Effector CD8-positive, alpha-beta T cell (primary cell): ENCODE measurements around the gene TBC1D32.
"Not testable (repeated sequence)": the region's sequence is repeated elsewhere in the genome, so short reads cannot be mapped to it uniquely, and the experiment has no call there.

Source experiments
- DNase-seq: peaks from one replicate; lab custom pipeline; 2025; lab: John Stamatoyannopoulos, UW

TBC1D32 gene

GRCh38 chr6:121223930-121224329, 110.3 kb downstream of the TBC1D32 start:
- DNase-seq = no peak

DNA sequence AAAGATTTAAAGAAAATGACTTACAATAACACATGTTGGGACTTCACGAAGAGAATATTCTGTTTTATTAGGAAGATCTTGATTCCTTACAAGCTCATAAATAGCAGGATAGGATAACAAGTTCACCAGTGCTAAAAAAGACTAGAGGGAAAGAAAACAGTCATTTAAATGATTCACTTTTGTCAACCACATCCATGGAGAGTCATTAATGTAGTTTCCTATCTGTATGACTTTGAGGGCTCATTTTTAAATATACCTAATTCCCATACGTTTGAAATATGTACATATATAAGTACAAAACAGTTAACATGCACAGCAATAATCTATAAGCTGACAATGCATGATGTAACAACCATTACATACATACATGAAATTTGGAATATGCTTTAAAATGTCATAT, 111.1 kb downstream of the TBC1D32 start:
- DNase-seq = no peak

GRCh38 chr6:121222656-121223055, 111.6 kb downstream of the TBC1D32 start:
- no peak for DNase-seq

- no peak for DNase-seq
Observed at GRCh38 chr6:121216928-121217327, 117.4 kb downstream of the TBC1D32 start.

DNA sequence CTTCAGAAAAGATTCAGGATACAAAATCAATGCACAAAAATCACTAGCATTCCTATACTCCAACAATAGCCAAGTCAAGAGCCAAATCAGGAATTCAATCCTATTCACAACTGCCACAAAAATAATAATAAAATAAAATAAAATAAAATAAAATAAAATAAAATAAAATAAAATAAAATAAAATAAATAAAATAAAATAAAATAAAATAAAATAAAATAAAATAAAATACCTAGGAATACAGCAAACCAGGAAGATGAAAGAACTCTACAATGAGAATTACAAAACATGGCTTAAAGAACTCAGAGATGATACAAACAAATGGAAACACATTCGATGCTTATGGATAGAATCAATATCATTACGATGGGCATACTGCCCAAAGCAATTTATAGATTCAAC, 120.9 kb downstream of the TBC1D32 start:
- DNase-seq = not testable (repeated sequence)

DNA sequence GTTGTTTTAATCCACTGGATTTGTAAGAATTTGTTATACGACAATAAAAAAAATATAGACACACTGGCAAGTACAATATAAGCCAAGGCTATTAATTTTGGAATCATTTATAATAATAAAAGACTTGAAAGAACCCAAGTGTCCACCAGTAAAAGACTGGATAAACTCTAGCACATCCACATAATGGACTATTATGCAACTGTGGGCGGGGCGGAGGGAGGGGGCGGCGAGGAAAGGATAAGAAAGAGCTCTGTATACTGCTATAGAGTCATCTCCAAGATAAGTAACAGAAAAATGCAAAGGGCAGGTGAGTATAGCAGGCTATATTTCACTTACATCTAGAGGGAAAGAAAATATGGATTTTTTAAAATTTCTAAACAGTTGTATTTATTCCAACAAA, 123.3 kb downstream of the TBC1D32 start:
- DNase-seq = no peak

DNA sequence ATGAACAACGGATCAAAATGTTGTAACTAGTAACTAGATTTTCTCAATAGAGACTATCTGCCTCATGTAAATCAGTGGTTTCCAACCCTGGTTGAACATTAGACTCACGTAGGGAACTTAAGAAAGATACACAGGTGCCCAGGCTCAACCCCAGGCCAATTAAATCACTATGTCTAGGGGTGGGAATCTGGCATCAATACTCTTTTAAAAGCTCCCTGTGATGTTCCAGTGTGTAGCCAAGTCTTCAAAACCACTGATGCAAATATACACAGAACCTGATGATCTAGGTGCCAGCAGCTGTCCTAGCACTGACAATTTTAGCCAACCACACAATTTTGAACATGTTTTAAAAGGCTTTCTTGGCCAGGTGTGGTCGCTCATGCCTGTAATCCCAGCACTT, 128.7 kb downstream of the TBC1D32 start:
- no peak for DNase-seq

- no peak for DNase-seq
Observed at GRCh38 chr6:121201105-121201504, 133.2 kb downstream of the TBC1D32 start.

- not testable (repeated sequence) for DNase-seq
Observed at GRCh38 chr6:121196042-121196441, 138.2 kb downstream of the TBC1D32 start.

GRCh38 chr6:121190122-121190521, 144.2 kb downstream of the TBC1D32 start:
- DNase-seq = no peak

DNA sequence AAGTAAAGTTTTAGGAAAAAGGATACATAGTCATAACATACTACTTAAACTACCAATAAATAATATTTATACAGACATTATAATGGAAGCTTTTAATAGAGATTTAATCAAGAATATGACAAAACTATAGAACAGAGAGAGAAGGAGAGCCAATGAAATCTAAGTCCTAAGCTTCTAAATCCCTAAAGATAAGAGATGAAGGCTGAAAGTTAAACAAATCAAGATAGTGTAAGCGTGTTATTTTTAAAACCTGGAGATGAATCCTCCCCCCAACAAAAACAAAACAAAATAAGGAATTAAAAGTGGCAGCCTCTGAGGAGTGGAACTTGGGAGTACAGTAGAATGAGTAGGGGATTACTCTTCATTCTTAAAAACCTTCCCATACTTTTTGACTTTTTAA, 145.9 kb downstream of the TBC1D32 start:
- DNase-seq = no peak

DNA sequence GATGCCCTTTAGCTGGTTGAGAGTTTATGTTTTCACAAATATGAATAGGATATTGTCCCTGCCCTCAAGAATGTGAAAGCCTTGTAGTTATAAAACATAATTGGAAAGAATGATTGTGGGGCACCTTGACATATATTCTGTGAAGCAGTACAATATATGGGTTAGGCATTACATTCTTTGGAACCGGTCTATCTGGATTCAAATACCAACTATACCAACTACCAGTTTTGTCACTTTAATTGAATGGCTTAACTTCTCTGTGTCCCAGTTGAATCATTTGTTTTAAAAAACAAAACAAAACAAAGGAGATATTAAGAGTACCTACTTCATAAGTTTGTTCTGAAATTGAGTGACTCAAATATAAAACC, 146.5 kb downstream of the TBC1D32 start:
- DNase-seq = no peak

DNA sequence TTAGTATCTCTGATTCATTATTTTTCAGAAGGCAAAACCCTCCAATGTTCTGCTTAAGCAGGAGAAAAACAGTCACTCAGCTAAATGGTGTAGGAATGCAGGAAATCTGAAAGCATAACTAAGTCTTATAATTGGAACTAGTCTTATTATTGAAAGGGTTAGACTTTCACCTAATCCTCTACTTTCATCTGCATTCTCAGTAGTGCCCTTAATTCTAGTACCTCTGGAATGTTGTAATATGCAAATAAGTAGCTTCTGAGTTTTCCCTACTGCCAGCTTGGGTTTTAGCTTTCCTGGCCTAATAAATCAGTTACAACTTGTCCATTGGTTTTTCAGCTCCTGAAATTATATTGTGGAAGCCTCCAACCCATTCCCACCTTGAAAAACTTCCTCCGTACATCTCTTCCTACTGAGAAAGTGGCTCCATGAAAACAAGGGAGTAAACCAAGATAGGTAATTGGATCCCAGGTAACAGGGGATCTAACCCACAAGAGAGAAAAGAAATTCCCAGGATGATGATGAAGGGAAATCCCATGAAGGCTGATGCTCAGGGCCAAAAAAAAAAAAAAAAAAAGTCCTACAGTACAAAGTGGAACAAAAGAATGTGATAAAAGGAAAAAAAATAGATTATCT, 147.0 kb downstream of the TBC1D32 start:
- no peak for DNase-seq

- no peak for DNase-seq
Observed at GRCh38 chr6:121183742-121184141, 150.5 kb downstream of the TBC1D32 start.

DNA sequence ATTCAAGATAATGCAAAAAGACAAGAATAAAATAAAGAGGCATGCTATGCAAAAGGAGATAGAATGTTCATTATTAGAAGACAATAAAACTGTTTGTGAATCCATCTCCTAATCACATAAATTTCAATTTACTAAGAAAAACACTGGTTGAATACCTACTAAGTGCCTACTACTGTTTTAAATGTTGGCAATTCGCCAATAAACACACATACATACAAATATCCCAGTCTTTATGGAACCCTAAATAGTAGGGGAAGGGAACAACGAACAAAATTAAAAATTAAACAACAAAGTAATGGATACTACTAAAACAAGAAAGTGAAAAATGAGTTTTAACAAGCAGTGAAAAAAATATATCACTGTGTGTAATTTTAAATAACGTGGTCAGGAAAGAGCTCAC, 158.5 kb downstream of the TBC1D32 start:
- DNase-seq = no peak

DNA sequence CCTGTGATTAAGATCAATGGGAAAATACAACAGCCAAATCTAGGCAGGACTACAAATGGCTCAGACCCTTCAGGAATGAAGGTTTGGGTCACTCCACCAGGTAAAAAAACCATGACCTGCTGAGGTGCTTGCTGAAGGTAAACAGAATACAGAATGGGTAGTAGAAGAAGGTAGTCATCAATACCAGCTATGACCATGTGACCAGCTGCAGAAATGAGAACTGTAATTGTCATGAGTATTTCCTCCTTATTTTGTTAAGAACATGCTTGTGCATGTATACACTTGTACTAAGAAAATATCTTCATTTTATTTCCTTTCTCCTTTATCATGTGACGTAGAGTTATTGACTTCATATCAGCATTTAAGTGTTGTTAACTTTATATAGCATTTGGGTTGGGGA, 161.8 kb downstream of the TBC1D32 start:
- DNase-seq = not testable (repeated sequence)

DNA sequence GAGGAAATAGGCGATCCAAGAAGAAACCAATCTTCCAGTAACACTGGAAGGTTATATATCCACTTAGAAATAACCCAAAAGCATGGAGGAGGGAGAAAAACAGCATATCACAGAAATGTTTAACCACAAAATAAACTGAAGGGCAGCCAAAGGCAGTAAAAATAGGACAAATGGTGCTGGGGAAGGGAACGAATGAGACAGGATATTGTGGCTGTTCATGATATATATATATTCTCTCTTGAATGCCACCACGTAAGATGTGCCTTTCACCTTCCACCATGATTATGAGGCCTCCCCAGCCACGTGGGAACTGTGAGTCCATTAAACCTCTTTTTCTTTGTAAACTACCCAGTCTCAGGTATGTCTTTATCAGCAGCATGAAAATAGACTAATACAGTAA, 162.4 kb downstream of the TBC1D32 start:
- no peak for DNase-seq

DNA sequence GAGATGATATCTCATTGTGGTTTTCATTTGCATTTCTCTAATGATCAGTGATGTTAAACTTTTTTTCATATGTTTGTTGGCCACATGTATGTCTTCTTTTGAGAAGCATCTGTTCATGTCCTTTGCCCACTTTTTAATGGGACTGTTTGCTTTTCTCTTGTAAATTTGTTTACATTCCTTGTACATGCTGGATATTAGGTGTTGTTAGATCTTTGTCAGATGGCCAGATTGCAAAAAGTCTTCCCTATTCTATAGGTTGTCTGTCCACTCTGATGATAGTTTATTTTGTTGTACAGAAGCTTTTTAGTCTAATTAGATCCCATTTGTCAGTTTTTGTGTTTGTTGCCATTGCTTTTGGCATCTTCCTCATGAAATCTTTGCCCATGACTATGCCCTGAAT, 172.4 kb downstream of the TBC1D32 start:
- DNase-seq = no peak

DNA sequence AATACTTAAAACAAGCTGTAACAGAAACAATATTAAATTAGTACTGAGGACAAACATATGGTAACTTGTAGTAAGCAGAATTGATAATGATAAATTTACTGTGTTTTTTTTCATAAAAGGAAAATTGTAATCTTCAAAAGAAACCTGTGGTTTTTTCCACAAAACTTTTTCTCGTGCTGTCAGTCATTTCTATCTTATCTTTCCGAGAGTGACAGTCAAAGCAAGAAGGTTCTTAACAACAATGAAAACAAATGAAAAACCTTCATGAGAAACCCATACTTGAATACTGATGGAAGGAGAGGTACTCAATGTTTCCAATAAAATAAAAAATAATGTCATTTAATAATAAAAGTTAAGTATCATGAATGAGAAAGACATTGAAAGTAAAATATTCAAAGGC, 174.0 kb downstream of the TBC1D32 start:
- DNase-seq = no peak

DNA sequence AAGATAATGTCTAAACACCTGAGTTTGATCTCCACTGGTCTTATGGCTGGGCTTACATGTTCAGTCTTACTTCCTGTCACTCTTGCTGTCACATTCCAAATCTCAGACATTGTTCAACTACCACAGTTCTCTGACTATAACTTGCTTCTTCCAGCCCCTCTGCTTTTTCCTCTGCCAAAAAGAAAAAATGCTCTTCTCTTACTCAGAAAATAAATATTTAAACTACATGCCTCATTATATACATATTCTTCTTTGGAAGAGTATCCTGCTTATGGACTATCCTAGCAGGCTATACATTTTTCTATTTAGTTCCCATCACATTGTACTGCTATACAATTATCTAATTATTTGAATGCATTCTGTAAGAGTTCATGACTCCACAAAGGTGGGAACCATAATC, 175.4 kb downstream of the TBC1D32 start:
- DNase-seq = no peak

- no peak for DNase-seq
Observed at GRCh38 chr6:121158438-121158837, 175.8 kb downstream of the TBC1D32 start.

DNA sequence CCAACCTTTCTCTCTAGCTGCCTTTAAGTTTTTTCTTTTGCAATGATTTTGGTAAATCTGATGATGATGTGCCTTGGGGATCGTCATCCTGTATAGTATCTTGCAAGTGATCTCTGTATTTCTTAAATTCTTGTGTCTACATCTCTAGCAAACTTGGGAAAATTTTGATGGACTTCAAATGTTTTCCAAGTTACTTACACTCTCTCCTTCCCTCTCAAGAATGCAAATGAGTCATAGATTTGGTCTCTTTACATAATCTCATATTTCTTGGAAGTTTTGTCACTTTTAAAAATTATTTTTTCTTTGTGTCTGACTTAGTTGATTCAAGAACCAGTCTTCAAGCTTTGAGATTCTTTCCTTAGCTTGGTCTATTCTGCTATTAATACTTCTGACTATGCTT, 176.4 kb downstream of the TBC1D32 start:
- DNase-seq = no peak

DNA sequence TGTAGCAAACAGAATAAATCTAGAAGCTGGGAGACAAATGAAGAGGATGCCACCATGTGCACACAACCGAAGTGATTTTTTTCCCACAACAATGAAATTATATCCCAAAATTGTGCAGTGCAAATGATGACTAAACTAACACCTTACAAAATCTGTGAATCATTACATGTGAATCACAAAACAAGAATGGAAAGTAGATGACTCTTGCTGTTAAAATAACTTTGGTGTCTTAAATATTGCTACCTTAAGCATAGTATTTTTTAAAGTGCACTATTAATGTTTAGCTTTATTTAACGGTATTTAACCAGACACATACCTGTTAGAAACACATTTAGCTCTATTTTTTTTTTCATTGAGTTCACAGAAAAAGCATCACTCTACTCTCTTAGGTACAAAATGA, 190.8 kb downstream of the TBC1D32 start:
- DNase-seq = no peak

DNA sequence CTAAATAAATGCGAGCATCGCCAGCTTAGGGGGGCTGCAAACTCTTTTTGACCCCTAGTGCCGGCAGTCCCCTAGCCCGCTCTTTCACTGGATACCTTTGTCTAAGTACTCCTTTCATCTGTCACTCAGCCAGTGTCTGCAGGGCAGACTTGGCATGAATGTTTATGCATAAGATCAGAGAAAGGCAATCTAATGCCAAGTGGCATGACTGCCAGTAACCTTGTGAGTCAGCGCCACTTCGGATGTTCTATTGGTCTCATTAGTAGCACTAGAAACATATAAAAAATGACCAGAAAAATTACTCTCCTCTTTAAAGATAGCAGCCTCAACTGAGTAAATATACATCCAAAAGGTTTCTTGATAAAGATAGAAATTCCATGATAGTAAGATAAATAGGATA, 192.2 kb downstream of the TBC1D32 start:
- no peak for DNase-seq

DNA sequence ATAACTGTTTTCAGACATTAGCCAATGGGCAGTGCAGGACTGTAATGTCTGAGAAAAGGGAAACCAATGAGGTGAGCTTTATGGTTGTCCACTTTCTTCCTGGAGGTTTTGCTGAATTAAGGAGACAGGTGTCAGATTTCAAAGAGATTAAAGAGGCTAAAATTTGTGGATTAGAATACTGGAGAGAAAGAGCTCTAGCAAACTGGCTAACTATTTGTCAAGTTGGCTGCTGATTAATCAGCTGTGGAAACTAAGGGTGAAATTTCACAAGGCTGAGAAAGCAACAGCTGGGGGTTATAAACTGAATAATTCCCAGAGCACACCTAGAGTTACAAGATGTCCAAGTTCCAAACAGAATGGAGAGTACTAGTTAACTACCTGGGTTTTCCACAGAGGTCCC, 198.9 kb downstream of the TBC1D32 start:
- no peak for DNase-seq
